GM19193 (cell line): Measurements from ENCODE around the gene B3GNT9.
A peak's percentile ranks its signal among the peaks of the same experiment; 100 is the strongest.

Experiments used
- POLR2A ChIP-seq: IDR thresholded peaks from 4 replicates; pipeline ENCODE4 v1.6.1; 2011; ENCODE audit not compliant: insufficient read depth, insufficient read length; ENCODE audit errors: extremely low read depth

B3GNT9 gene

DNA sequence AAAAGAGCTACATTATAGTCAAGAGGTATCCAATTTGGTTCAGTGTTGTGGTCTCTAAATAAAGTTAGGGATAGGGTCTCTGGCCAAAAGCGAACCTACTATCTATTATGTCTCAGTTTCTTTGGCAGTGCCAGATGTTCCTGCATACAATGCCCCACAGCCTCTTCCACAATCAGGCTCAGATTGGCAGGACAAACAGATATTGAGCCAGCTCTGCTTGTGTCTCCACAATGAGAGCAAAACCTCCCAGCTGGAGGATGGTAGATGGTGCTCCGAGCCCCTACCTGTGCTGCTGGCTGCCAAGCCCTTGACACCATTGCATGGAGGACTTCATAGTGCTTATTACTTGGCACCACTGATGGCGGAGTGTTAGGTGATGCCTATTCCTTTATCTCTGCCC lies 21.4 kb downstream of the B3GNT9 start:
- no peak for TF ChIP-seq POLR2A

DNA sequence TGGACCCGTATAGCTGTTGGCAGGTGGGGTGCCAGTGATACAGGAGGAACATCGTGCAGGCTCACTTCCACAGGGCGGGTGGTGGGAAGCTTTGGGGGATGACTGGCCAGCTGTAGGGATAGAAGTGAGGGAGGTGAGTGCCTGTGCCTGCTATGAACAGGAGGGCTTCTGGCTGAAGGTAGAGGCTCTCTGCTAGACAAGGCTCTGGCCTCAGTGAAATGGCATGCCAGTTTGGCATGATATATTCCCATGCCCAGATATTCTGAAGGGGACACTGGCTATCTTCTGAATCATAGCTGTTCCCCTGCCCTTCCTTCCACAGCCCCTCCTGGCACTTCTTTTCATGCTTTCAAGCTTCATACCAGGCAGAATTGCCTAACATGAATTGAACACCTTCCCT lies 21.9 kb downstream of the B3GNT9 start:
- no peak for TF ChIP-seq POLR2A

DNA sequence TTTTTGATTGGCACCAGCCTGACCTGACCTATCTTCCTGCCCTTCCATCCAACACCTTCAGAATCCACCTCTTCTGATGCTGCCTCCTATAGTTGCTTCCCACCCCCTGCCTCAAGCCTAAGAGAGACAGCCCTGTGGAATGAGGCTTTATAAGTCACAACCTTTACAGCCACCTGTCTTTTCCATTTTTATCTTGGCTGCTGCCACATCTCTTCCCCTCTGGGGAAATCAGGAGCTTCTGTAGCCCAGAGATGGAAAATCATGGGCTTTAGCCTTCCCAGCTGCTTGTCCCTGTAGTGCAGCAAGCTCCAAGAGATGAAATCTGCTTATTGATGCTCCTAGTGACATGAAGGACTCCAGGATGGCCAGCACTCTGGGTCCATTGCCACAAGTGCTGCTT lies 22.4 kb downstream of the B3GNT9 start:
- no peak for TF ChIP-seq POLR2A

DNA sequence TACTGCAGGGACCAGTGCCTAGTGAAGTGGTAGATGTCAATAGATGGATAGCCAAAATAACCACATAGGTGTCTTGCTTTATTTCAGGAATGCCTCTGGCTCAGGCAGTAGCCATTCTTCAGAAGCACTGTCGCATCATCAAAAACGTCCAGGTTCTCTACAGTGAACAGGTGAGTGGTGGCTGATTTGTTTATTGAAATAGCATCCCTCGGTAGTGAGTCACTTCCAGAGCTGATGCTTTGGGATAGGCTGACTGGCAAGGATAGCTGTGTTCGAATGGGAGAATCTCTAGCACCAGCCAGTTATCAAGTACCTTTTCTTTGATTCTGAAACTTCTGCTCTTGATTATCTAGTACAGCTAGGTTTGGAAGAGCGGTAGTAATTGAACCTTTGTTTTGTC lies 30.8 kb downstream of the B3GNT9 start:
- TF ChIP-seq POLR2A: no peak

DNA sequence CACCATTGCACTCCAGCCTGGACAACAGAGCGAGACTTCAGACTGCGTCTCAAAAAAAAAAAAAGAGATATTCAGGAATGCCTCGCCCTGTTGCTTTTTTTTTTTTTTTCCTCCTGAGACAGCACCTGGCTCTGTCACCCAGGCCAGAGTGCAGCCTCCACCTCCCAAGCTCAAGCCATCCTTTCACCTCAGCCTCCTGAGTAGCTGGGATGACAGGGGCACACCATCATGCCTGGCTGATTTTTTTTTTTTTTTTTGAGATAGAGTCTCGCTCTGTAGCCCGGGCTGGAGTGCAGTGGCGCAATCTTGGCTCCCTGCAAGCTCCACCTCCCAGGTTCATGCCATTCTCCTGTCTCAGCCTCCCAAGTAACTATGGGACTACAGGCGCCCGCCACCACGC lies 33.1 kb downstream of the B3GNT9 start:
- no peak for TF ChIP-seq POLR2A

DNA sequence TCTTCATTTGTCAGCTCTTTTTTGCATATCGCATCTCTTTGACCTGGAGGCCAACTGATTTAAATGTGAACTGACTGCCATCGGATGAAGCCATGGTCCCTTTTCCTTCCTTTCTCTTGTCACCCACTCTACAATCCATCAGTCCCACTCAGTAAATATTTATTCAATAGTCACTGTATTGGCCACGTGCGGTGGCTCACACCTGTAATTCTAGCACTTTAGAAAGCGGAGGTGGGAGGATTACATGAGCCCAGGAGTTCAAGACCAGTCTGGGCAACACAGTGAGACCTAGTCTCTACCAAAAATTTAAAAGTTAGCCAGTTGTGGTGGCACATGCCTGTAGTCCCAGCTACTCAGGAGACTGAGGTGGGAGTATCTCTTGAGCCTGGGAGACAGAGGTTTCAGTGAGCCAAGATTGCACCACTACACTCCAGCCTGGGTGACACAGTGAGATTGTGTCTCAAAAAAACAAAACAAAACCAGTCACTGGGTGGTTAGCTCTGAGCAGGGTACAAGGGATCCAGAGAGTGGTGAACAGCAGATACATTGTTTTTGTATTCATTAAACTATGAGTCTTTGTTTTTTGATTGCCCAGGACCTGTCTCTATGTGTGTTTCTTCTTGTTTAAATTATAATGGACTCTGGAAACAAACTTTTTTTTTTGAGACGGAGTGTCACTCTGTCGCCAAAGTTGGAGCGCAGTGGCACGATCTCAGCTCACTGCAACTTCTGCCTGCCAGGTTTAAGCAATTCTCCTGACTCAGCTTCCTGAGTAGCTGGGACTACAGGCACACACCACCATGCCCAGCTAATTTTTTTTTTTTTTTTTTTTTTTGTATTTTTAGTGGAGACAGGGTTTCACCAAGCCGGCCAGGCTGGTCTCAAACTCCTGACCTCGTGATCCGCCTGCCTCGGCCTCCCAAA lies 34.1 kb downstream of the B3GNT9 start:
- no peak for TF ChIP-seq POLR2A

DNA sequence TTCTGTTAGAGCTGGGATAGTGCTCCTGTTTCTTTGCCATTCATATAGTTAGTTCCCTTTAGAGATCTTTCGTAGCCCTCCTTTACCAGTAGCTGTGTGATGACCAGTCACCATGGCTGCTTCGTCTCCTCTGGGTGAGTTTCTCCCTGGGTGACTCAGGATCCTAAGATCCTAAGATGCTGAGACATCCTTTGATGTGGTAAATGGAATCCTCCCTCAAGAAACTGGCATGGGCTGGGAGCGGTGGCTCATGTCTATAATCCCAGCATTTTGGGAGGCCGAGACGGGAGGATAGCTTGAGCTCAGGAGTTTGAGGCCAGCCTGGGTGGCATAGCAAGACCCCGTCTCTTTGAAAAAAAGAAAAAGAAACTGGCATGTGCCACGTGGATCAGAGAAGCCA lies 35.2 kb downstream of the B3GNT9 start:
- TF ChIP-seq POLR2A: no peak

DNA sequence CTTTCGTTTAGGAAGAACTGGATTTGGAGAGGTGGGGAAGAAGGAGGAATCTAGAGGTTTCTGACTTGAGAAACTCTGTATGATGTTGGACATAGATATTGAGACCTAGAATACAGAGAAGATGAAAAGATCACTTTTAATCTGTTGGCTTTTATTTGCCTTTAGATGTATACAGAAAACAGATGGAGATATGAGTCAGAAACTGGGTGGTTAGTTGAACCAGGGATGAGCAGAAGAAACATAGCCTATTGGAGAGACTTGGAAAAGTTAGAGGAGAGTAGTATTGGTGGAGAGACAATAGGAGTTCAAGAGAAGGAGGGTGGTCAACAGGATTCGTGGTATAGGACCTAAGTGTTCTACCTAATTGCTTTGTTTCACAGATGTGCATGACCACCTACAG lies 36.0 kb downstream of the B3GNT9 start:
- no peak for TF ChIP-seq POLR2A

DNA sequence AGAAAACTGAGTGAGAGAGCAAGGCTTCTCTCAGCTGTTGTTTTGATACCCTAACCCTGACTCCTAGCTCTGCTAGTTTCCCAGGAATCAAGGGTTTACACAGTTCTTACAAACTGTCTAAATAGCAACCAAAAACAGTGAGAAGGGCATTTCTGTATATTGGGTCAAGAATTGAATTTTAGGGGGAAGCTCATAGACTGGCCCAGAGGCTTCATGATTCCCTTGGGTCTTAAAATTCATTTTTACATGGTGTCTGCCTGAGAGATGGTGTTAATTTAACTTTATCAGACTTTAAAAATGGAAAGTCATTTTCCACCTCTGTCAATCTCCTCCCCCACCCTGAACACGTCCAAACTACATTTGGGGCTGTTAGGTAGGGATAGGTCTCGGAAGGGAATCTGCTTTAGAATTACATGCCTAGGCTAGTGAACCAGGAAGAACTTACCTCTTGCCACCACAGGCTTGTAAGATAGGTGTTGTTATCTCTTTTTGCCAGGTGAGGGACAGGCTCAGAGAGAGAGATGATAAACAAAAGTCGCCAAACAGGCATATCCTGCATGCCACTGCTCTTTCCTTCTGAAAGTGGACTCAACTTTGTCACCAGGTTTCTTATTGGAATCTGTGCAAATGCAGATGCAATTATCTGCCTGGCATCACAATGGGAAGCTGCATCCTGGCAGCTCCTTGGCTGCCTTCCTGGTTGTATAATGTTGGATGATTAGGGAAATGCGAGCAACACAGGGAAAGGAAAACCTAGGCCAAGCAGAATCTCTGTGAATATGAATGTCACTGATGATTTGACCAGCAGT lies 38.0 kb downstream of the B3GNT9 start:
- no peak for TF ChIP-seq POLR2A

DNA sequence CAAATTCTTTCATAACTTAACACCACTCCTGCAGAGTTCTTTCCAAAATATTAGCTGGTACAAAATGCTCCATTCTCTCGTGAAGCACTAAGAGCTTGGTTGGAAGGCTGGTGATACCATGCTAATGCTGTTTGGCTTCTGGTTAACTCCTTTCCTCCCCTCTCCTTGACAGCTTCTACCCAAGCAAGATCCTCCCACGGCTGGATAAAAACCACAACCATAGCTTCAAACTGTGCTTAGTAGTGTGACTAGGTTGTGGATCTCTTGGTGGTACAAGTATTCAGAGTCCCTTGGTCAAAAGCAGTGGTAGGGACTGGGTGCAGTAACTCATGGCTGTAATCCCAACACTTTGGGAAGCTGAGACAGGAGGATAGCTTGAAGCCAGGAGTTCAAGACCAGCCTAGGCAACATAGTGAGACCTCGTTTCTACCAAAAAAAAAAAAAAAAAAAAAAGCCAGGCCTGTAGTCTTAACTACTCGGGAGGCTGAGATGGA lies 38.8 kb downstream of the B3GNT9 start:
- no peak for TF ChIP-seq POLR2A

DNA sequence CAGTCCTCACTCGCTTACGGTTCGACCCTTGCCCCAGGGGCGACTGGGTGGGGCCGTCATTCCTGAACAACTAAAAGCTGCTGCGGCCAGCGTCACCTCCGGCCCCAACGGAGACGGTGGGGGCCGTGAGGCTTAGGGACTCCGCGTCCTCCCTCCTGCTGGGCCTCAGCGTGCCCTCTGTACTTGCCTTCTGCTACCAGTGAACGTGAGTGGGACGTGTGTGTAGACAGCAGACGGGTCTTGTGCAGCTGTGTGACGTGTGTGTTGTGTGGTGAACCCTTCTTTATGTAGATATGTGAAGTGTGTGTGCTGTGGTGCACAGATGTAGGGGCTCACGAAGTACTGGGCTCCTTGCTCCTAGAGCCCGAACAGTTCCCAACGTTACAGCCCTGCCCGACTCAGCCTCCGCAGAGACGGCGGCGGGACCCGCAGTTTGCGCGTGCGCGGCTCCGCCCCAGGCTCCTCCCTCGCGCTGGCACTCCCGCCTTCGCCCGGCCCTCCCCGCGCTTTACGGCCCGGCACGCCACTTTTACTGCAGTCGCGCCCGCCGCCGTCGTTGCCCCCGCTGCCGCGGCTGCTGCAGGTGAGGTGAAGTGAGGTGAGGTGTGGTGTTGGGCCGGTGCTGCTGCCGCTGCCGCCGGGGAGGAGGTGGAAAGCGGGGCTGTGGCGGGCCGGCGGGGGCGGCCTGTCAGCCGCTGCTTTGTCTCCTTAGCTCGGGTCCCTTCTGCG lies 41.2 kb downstream of the B3GNT9 start, which contains the start of gene PHAF1:
TSS of gene PHAF1 (plus strand) at position 535 of the 729 bp plus-strand sequence. CDS start 235 bp downstream, outside the sequence.
- TF ChIP-seq POLR2A: peak; percentile 84

DNA sequence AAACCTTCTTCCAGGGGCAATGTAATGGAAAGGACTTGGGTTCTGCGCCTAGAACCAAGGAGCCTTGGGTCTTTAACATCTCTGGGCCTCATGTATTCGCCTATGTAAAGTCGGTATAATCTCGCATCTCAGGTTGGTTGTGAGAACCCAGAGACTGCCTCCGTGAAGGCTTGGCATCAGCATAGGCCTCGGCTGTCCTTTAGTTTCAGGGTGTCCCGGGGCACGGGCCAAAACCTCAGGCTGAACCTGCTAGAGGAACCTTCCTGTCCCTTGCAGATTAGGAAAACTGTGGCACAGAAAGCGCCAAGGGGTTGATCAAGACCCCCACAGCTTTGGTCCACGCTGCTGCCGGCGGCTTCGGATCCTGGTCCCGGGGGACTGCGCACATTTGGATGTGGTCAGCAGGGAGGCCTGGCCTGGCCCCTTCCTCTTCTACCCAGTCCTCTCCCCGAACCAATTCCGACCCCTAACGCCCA lies 41.8 kb downstream of the B3GNT9 start:
- no peak for TF ChIP-seq POLR2A

DNA sequence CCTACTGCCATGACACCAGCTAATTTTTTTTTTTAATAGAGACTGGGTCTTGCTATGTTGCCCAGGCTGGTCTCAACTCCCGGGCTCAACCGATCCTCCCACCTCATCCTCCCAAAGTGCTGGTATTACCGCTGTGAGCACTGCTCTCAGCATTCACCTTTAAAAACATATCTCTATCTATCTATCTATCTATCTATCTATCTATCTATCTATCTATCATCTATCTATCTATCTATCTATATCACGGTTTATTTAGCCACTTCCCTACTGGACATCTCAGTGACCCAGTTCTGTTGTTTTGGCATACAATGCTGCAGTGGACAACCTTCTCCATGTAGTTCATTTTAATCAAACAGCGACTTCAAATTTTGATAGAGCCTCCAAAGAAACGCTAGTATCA lies 42.3 kb downstream of the B3GNT9 start:
- no peak for TF ChIP-seq POLR2A

DNA sequence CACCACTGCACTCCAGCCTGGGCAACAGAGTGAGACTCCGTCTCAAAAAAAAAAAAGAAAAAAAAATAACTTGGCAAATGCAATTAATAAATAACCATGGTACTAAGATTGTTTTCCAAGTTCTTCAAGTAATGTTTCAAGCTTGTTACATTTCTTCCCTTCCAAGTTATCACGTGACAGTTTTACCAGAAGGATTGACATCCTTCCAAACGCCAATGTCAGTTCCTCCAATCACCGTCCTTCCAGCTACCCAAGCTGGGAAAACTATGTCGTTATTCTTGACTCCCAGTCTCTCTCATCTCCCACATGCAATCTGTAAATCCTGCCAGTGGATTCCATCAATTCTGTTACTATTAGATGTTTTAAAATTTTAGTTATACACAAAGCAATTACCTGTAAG lies 44.9 kb downstream of the B3GNT9 start:
- TF ChIP-seq POLR2A: no peak

DNA sequence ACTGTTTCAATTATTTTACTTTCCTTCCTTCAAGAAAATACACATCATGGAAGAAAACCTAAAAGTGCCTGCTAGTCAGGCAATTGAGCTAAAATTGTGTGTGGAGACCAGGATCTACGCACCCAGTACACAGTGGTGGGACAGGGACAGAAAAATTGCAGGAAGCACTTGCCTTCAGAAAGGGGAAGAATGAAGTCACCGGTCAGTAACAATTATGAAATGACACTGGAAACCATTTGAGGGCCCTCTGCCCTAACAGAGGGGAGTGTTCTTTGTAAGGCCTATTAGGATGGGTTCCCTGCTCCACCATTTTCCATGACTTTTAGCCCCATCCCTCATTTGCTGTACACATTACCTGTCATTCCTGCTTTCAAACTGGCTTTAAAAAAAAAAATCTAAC lies 45.6 kb downstream of the B3GNT9 start:
- TF ChIP-seq POLR2A: no peak

DNA sequence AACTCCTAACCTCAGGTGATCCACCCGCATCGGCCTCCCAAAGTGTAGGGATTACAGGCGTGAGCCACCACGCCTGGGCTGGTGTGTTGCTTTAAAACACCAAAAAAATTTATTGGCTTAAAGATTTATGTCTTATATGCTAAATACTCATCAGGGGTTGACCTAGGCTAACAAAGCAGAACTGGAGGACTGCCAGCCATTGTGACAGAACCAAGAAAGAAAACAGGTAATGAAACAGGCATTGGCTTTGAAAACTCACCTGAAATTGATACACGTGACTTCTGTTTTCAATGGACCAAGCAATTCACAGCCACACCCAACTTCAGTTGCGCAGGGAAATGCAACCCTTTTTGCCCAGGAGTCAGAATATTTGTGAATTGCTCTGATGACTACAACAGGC lies 46.0 kb downstream of the B3GNT9 start:
- no peak for TF ChIP-seq POLR2A

DNA sequence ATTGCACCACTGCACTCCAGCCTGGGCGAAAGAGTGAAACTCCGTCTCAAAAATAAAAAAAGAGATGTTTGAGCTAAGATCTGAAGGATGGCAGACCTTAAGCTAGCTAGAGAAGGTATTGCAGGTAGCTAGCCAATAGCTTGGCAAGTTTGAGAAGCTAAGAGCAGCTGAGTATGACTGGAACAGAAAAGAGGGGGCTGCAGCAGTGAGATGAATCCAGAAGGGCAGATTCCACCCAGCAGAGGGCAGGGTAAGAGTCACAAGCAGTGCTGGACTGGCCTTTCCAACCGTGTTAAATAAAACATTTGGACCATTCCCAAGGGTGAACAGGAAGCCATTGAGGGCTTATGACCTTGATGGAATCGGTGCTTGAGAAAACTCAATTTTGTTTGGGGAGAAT lies 46.7 kb downstream of the B3GNT9 start:
- no peak for TF ChIP-seq POLR2A
